ENCODE measurements around the gene AXIN1. TPM values are rescaled to one million over a fixed set of nuclear protein-coding genes. Genes with fewer than 3 reads are reported as not detected.

Gene AXIN1
- total RNA-seq, 1 experiment from 2014 or later = 42.0 TPM

- peaks cover 49% of the 10 kb centered on the region for H3K79me2 ChIP-seq (ENCODE audit: low read depth)
- CTCF ChIA-PET = no interaction called here
These were observed 35.6 kb downstream of the AXIN1 start for GRCh38 chr16:316741-317464.

GRCh38 chr16:314795-315299 lies 37.7 kb downstream of the AXIN1 start:
- Histone ChIP-seq H3K79me2 (ENCODE audit: low read depth) (peaks cover 32% of the 10 kb centered on the region), H3K4me2 (no peak overlapping the region), H3K9me2 (ENCODE audit: insufficient read depth) (no peaks in the 10 kb centered on the region), H3K9me3 (ENCODE audit: insufficient read depth, low read depth) (no peaks in the 10 kb centered on the region), H3K27me3 (ENCODE audit: insufficient read depth, low read depth) (no peaks in the 10 kb centered on the region), H4K20me1 (ENCODE audit: insufficient read depth) (peaks cover 35% of the 10 kb centered on the region), H3K36me3 (ENCODE audit: low read depth) (peaks cover 7% of the 10 kb centered on the region; the same call in 1 of the 2 replicates), H3K4me1 (replicated peaks; ENCODE audit: insufficient read depth) (peaks cover 13% of the 10 kb centered on the region), H3F3A (ENCODE audit: insufficient read depth, low read depth) (peaks cover 9% of the 10 kb centered on the region; the same call in 1 of the 2 replicates), H2AFZ (no peak overlapping the region), H3K4me3 (no peak overlapping the region), H3K27ac (no peak overlapping the region)
- BruUV-seq (replicated peaks) = no TSS peak
- DNase-seq = no peak
- TF ChIP-seq CTCF (conservative IDR thresholded peaks at IDR 0.05) = no peak
- no peak for TF ChIP-seq EZH2 (IDR thresholded peaks at IDR 0.05; ENCODE audit: low read depth)
- intact Hi-C loops (cut with micrococcal nuclease; ENCODE audit: unreplicated experiment) = no loop called here
- CTCF ChIA-PET = no interaction called here
- POLR2A ChIA-PET (ENCODE audit: unreplicated experiment) = no interaction called here

More at GRCh38 chr16:316741-317464, 35.6 kb downstream of the AXIN1 start:
- Histone ChIP-seq H3F3A (ENCODE audit: insufficient read depth, low read depth) (peaks cover 13% of the 10 kb centered on the region; the same call in 1 of the 2 replicates), H3K4me2 (peak overlapping the region; percentile 53), H3K27me3 (ENCODE audit: insufficient read depth, low read depth) (no peaks in the 10 kb centered on the region), H3K27ac (no peak overlapping the region), H3K36me3 (ENCODE audit: low read depth) (peaks cover 7% of the 10 kb centered on the region; the same call in 1 of the 2 replicates), H3K9me3 (ENCODE audit: insufficient read depth, low read depth) (no peaks in the 10 kb centered on the region), H3K9me2 (ENCODE audit: insufficient read depth) (no peaks in the 10 kb centered on the region), H3K4me3 (no peak overlapping the region), H4K20me1 (ENCODE audit: insufficient read depth) (peaks cover 50% of the 10 kb centered on the region), H2AFZ (no peak overlapping the region), H3K4me1 (replicated peaks; ENCODE audit: insufficient read depth) (peaks cover 13% of the 10 kb centered on the region)
- intact Hi-C loops (cut with micrococcal nuclease; ENCODE audit: unreplicated experiment) = loop anchor here (1.0 kb wide), 1 partner anchor 35 kb away; the partner anchor contains the start of gene AXIN1
- peak; percentile 72 to 83 for DNase-seq
- POLR2A ChIA-PET (ENCODE audit: unreplicated experiment) = interaction anchor here (0.6 kb wide), 2 partner anchors 62 to 98 kb away, joined by 3 to 13 read pairs; no protein-coding TSS in a partner anchor
- no peak for TF ChIP-seq EZH2 (IDR thresholded peaks at IDR 0.05; ENCODE audit: low read depth)
- TF ChIP-seq CTCF (conservative IDR thresholded peaks at IDR 0.05) = no peak
- no TSS peak for BruUV-seq (replicated peaks)

GRCh38 chr16:314351-314750 lies 38.2 kb downstream of the AXIN1 start:
- no peaks in the 10 kb centered on the region for H3K9me3 ChIP-seq (ENCODE audit: insufficient read depth, low read depth)
- DNase-seq = no peak
- BruUV-seq (replicated peaks) = no TSS peak
- H3F3A ChIP-seq (ENCODE audit: insufficient read depth, low read depth) = peaks cover 9% of the 10 kb centered on the region; the same call in 1 of the 2 replicates
- H4K20me1 ChIP-seq (ENCODE audit: insufficient read depth) = peaks cover 32% of the 10 kb centered on the region
- H3K36me3 ChIP-seq (ENCODE audit: low read depth) = peaks cover 7% of the 10 kb centered on the region; the same call in 1 of the 2 replicates
- intact Hi-C loops (cut with micrococcal nuclease; ENCODE audit: unreplicated experiment) = no loop called here
- CTCF ChIA-PET = no interaction called here
- POLR2A ChIA-PET (ENCODE audit: unreplicated experiment) = no interaction called here
- peaks cover 27% of the 10 kb centered on the region for H3K79me2 ChIP-seq (ENCODE audit: low read depth)
- H3K4me1 ChIP-seq (replicated peaks; ENCODE audit: insufficient read depth) = peaks cover 13% of the 10 kb centered on the region
- H3K4me3 ChIP-seq = no peak overlapping the region
- H3K27ac ChIP-seq = no peak overlapping the region
- H3K27me3 ChIP-seq (ENCODE audit: insufficient read depth, low read depth) = no peaks in the 10 kb centered on the region
- no peak for TF ChIP-seq CTCF (conservative IDR thresholded peaks at IDR 0.05)
- TF ChIP-seq EZH2 (IDR thresholded peaks at IDR 0.05; ENCODE audit: low read depth) = no peak
- H3K4me2 ChIP-seq = no peak overlapping the region
- no peak overlapping the region for H2AFZ ChIP-seq
- no peaks in the 10 kb centered on the region for H3K9me2 ChIP-seq (ENCODE audit: insufficient read depth)

Measured in PC-9 (cell line).